KOPT-K1 (cell line): ENCODE results near the gene P3R3URF.

Source experiments
- H3K27ac ChIP-seq: fragments of 200-600 bp; sonication (generic); 2 replicates; pipeline ENCODE4 v1.5.1; 2016; ENCODE audit warnings: antibody characterized with exemption, mild to moderate bottlenecking, low read depth, low read length; ENCODE audit not compliant: poor library complexity, severe bottlenecking
- H3K36me3 ChIP-seq: fragments of 200-600 bp; sonication (generic); 2 replicates; pipeline ENCODE4 v1.5.1; 2017; ENCODE audit warnings: antibody characterized with exemption, mild to moderate bottlenecking, low read length, moderate library complexity; ENCODE audit not compliant: insufficient read depth
- H3K9me3 ChIP-seq: fragments of 200-600 bp; sonication (generic); 2 replicates; pipeline ENCODE4 v1.5.1; 2017; ENCODE audit warnings: antibody characterized with exemption, low read length, mild to moderate bottlenecking; ENCODE audit not compliant: insufficient read depth, poor library complexity, severe bottlenecking

P3R3URF gene

DNA sequence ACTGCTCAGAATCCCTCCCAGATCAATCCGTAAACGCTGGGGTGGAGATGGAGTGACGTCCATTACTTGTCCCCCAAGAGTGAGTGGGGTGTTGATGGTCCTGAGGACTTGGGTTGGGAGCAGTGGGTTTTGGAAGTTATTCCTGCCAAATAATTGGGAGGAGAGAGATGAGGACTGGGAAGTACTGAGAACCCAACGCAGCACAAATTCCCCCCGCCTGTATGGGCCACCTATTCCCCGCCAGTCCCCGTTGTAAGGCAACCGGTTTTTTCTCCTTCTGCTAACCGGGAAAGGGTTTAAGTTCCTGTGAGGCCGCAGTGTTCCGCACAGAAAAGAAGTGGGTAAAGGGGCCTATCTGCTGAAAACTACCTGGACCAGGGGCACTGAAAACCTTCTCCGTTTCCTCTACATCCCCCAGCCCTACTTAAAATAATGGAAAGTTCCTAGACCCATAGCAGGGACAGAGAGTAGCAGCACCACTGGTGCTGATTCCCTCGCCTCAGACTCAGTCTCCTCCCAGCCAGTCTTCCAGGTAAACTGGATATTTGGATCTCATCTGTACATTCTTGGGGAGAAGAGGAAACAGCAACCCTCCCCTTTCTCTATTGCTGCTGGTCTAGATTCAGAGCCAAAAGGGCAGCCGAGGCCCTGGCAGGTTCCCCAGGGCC is 27.6 kb upstream of the P3R3URF start:
- Histone ChIP-seq H3K36me3 (no peaks in the 10 kb centered on the region), H3K9me3 (no peaks in the 10 kb centered on the region), H3K27ac (no peak overlapping the region)

DNA sequence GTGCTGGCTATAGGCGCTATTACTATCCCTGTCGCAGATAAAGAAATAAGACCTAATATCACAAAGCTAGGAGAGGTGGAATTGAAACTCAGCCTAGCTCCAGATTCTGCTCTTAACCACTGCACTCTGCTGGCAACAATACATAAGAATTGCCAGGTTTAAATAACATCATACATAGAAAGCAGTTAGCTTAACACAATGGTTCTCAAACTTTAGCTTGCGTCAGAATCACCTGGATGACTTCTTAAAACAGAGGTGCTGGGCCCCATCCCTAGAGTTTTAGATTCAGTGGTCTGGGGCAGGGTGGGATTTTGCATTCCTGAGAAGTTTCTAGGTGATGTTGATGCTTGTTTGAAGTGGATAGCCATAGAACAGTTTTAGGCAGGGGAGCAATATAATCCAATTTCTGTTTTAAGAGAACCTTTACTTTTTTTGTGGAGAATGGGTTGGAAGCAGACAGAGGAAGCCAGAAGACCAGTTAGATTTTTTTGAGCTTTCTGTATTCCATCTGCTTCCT is 23.0 kb upstream of the P3R3URF start:
- H3K36me3 ChIP-seq: peaks cover 26% of the 10 kb centered on the region
- H3K27ac ChIP-seq: no peak overlapping the region
- no peaks in the 10 kb centered on the region for H3K9me3 ChIP-seq

DNA sequence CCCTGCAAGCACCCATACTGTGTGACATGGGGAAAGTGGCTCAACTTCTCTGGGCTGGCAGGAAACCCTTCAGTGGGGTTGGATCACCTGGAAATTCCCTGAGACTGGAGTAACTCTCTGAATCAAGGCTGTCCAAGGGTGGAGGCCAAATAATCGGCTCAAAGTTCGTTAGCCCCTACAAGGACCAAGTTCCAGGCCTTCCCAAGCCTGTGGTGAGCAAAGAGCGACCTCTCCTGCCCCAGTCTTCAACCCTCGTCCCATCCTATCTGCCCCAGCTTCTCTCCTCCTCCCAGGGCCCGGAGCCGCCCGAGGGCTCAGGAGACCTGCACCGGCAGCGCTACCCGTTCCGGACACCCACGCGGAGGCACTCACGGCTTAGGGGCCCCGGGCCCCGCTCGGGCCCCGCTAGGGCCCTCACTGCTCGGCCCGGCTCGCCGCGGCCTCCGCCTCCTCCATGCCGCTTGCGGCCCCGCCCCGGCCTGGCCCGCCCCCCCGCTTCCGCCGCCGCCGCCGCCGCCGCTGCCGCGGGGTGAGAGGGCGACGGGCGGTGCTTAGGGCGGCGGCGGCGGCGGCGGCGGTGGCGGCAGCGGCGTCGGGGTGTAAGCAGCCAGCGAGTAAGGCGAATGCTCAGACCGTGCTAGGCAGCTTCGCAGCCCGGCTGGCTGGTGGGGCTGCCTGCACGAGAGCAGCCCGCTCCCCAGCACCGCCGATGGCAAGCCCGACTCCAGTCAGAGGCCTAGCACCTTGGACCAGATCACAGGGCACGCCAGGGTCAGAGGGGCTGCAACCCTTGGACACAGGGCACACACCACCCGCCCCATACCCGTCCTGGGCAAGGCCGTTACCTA is 21.9 kb upstream of the P3R3URF start, which contains the start of gene POMGNT1:
POMGNT1 (minus strand) TSS at position 471 of the 848 bp plus-strand sequence. CDS start 613 bp downstream, outside the sequence.
- H3K9me3 ChIP-seq: no peaks in the 10 kb centered on the region
- H3K36me3 ChIP-seq: peaks cover 37% of the 10 kb centered on the region
- H3K27ac ChIP-seq: peak within 1 kb of the TSS; percentile 72

DNA sequence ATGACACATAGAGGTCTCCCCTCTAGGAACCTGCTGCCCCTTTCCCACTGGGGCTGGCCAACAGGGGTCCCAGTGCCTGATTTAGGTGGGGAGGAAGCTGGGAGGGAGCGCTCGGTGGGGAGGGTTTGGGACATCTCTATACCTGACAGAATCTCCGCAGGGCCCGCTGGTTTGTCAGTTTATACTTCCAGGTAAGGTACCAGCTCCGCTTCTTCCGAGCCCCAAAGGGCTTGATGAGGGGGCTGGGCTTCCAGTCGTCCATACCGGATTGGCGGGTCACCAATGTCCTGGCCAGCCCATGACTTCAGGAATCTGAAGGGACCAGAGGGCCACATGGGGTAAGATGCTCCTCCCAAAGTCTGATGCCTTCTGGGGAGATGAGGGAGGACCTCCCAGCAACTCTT is 21.3 kb upstream of the P3R3URF start:
- Histone ChIP-seq H3K27ac (peak overlapping the region; percentile 70), H3K9me3 (no peaks in the 10 kb centered on the region), H3K36me3 (peaks cover 43% of the 10 kb centered on the region)

DNA sequence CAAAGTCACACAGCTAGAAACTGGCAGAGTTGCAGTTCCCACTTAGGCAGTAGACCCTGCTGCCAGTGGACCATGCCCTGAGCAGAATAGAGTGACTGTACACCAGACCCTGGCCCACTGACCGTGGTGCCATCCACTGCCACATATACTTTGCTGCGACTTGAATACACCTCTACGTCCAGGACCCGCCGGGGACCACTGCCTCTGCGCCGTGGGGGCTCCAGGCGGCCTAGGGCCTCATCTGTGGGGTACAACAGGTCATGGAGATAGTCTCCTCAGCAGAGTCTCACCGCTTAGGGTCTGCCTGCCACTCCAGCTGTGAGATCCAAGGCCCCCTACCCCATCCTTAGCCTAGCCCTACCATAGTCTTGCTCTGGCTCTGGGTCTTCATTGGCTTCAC is 20.3 kb upstream of the P3R3URF start:
- no peak overlapping the region for H3K27ac ChIP-seq
- H3K36me3 ChIP-seq: peaks cover 53% of the 10 kb centered on the region

DNA sequence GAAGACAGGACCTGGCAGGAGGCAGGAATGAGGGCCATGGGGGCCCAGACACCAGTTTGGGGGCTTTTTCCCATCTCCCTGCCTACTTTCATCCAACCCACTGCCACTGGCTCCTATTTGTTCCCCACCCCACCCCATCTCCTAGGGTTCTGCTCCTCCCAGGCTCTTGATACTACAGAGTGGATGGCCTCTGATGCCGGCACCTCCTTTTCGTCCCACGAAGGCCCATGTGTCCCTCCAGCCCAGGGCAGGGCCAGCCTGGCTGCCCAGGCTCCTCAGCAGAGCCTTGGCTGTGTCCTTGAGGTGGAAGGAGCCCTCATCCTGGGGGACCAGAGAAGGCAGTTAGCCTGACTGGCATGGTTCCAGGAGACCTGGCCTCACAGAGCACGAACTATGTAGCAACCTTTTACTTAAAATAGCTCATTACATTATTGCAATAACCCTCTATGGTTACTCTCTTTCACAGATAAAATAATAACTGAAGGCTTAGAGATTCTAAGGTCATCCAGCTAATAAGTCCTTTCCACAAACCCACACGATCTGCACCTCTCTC is 18.4 kb upstream of the P3R3URF start:
- no peaks in the 10 kb centered on the region for H3K9me3 ChIP-seq
- no peak overlapping the region for H3K27ac ChIP-seq
- peaks cover 69% of the 10 kb centered on the region for H3K36me3 ChIP-seq

More for the DNA sequence above, 20.3 kb upstream of the P3R3URF start:
- H3K9me3 ChIP-seq: no peaks in the 10 kb centered on the region

DNA sequence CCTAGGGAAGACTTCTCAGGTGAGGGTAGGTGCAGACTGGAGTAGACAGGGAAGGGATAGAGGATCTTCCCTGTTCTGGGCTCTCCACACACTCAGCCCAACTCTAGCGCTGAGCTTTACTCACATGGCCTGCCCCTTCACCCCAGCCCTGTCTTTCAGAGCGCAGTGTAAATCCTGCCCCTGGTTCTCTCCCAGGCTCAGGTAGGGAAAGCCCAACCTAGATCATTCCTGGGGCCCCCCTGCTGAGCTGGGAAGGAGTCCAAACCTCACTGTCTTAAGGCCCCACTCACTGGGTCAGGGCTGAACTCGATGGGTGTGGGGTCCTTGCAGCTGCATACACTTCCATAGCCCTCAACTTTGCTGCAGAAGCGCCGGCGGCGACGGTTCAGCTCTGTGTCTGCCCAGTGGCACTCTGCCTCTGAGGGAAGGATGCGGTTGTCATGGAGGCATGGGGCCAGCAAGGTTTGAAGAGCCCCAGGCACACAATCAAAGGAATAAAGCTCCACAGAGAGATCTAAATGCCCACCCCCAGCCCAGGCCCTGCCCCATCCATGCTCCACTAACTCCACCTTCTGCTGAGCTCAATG is 17.8 kb upstream of the P3R3URF start:
- Histone ChIP-seq H3K27ac (no peak overlapping the region), H3K36me3 (peaks cover 76% of the 10 kb centered on the region), H3K9me3 (no peaks in the 10 kb centered on the region)

DNA sequence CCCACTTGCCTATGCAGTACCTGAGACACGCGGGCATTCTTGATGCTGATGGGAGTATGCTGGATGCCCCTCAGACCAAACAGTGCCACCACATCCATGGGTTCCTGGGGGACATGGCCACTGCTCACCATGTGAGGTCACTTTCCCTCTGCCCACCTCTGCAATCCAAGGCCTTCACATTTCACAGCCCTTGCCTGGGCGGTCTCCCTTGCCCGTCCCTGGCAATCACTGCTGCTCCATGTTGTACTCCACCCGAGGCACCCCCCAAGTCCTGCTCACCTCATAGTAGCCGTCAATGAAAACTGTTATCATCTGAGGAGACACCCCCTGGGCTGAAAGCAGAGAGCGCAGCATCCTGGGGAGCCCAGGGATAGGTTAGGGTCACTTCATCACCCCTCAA is 17.0 kb upstream of the P3R3URF start:
- Histone ChIP-seq H3K27ac (no peak overlapping the region), H3K9me3 (no peaks in the 10 kb centered on the region), H3K36me3 (peaks cover 84% of the 10 kb centered on the region)

DNA sequence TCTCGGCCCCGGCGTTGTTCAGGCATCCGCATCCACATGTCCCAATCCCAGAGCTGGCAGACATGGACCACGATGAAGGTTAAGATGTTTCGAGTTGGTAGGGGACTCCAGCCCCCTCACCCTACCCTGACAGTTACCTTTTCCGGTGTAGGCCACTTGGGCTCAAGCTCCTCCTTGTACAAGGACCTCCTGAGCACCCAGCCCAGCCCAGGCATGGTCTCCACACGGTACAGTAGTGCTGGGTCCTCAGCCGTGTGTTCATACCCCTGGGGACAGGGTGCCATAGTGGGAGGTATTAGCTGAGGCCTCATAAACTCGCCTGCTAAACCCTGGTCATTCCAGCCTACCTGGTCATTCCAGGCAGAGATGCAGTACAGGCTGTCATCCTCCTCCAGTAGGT is 15.9 kb upstream of the P3R3URF start:
- no peaks in the 10 kb centered on the region for H3K9me3 ChIP-seq
- no peak overlapping the region for H3K27ac ChIP-seq
- peaks cover 95% of the 10 kb centered on the region for H3K36me3 ChIP-seq

DNA sequence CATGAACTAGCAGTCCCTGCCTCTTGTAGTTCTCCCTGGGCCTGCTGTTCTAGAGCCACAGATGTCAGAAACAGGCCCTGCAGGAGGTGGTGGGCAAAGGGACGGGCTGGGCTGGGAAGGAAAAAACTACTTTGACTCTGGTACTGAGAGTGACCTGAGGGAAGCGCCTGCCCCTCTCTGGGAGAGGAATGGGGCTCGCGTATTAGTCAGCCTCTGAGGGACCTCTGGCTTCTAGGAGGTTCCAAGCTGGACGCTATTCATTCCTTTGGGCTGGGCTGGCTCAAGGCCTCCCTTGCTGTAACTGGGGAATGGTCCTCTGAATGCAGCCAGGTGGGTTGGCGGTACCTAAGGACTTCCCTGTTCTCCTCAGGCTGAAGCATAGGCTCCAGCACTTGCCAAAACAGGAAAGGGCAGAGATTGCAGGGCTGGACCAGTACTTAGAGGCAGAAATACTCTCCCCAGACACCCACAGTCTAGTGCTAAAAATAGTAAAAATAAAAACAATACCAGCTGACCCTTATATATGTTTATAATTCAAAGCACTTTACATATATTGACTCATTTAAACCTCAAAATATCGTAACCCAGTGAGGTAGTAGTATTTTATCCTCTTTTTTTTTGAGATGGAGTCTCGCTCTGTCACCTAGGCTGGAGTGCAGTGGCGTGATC is 14.9 kb upstream of the P3R3URF start:
- Histone ChIP-seq H3K9me3 (no peaks in the 10 kb centered on the region), H3K36me3 (peaks cover 89% of the 10 kb centered on the region), H3K27ac (no peak overlapping the region)

DNA sequence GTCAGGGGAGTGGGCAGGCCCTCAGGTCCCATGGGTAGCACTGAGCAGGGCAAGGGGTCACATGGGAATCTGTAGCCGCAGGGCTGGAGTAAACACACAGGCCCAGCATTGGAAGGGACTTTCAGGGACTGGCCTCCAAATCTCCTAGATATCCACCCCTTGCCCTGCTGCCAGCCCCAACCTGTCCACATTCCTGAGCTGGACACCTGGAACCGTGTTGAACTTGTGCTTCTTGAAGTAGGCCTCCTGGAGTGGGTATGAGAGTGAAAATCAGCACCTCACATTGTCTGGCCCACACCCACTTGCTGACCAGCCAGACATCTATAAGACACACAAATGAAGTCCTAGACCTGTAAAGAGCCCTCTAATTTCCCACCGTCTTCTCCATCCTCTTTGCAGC is 14.3 kb upstream of the P3R3URF start:
- no peaks in the 10 kb centered on the region for H3K9me3 ChIP-seq
- H3K36me3 ChIP-seq: peaks cover 83% of the 10 kb centered on the region
- no peak overlapping the region for H3K27ac ChIP-seq

DNA sequence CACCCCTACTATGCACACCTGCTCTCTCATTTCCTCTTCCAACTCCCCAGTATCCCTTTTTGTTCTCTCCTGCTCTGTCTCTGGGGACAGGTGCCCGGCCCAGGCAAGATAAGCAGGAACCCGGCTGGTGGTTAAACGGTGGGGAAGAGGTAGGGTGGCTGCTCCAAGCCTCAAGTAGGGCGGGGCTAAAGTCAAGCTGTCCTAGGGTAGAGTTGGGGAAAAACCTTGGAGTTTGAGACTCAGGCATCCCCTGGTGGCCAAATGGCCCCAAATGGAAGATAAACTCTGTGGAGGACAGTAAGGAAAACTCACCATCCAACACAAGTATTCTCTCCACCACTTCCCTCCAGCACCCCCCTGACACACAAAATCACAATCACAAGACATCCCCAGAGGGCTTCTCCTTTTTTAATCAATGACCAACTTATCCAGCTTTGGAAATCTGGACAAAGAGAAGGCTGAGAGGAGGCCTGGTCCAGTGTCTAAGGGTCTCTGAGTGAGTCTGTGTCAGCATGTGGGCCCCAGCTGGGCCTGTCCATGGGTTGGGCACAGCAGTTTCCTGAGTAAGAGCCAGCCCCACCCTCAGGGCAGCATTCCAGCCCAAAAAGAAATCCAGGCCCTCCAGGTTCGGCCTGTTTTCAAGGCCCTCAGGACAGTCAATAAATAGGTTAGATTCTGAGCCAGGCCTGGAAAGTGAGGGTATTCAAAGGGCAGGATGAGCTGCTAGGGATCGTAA is 12.2 kb upstream of the P3R3URF start:
- Histone ChIP-seq H3K9me3 (no peaks in the 10 kb centered on the region), H3K36me3 (peaks cover 62% of the 10 kb centered on the region), H3K27ac (no peak overlapping the region)

DNA sequence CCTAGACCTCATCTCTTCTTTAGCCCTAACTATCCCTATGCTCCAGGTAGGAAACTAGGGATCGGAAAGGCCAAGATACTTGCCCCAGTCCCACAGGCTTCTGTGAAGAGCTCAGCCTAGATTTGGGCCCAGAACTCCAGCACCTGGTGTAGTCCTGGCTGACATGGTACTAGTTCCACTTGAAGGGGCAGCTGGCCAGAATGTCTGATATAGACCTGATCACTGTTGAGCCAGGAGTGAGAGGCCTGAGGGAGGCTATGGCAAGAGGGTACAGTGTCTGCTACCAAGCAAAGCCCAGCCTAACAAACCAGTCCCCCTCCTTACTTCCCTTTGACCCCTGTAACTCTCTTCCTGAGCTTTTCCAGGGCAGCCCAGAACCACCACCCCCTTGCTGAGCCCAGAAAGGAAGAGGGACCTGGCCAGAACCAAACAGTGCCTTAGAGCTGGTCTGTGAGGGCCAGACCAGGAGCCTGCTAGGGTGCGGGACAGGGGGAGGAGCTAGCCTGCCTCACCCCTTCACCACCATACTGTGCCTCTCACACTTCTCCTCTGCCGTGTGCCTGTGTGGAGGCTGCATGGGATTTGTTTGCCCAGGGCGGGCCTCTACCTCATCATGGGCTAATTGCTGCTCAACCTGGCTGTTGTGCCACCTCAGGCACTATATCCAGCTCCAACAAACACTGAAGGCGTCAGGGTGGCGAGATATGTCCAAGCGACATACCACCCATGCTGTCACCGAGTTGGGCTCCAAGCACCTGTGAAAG is 11.0 kb upstream of the P3R3URF start:
- no peaks in the 10 kb centered on the region for H3K9me3 ChIP-seq
- no peak overlapping the region for H3K27ac ChIP-seq
- H3K36me3 ChIP-seq: peaks cover 51% of the 10 kb centered on the region
